ENCODE results near the gene TBC1D9. TPM values are rescaled to one million over a fixed set of nuclear protein-coding genes. Genes with fewer than 3 reads are reported as not detected.

TBC1D9 gene
- polyA plus RNA-seq, 1 experiment, result 22.0 TPM

- Histone ChIP-seq H3K9me3 (ENCODE audit: control insufficient read depth, insufficient read depth, low read length) (no peaks in the 10 kb centered on the region), H3K27me3 (ENCODE audit: control insufficient read depth, insufficient read depth, low read length) (no peaks in the 10 kb centered on the region), H3K27ac (ENCODE audit: low read depth, low read length) (no peak overlapping the region), H3K4me3 (ENCODE audit: low read depth, low read length) (no peak overlapping the region)
- ChIA-PET CTCF (interaction anchor here (0.6 to 1.5 kb wide), 3 partner anchors 17 to 188 kb away, joined by 4 to 5 read pairs (median 4); no protein-coding TSS in a partner anchor), POLR2A (interaction anchor here (0.6 to 1.4 kb wide), 3 partner anchors 17 to 296 kb away, joined by 4 to 6 read pairs (median 5); no protein-coding TSS in a partner anchor)
- no peak for DNase-seq (ENCODE audit: low read depth, low spot score)
- no peak for TF ChIP-seq CTCF (IDR thresholded peaks at IDR 0.05; ENCODE audit: low read depth, low read length)
Measured at GRCh38 chr4:140653718-140654494, 102.3 kb downstream of the TBC1D9 start.

- TF ChIP-seq CTCF (IDR thresholded peaks at IDR 0.05; ENCODE audit: low read depth, low read length), result no peak
- H3K27me3 ChIP-seq (ENCODE audit: control insufficient read depth, insufficient read depth, low read length), result no peaks in the 10 kb centered on the region
- no peak for DNase-seq (ENCODE audit: low read depth, low spot score)
- no peak overlapping the region for H3K4me3 ChIP-seq (ENCODE audit: low read depth, low read length)
- CTCF ChIA-PET, result no interaction called here
- no peak overlapping the region for H3K27ac ChIP-seq (ENCODE audit: low read depth, low read length)
- no peaks in the 10 kb centered on the region for H3K9me3 ChIP-seq (ENCODE audit: control insufficient read depth, insufficient read depth, low read length)
- POLR2A ChIA-PET, result no interaction called here
Measured at GRCh38 chr4:140652601-140653000, 103.6 kb downstream of the TBC1D9 start.

GRCh38 chr4:140648716-140649308 lies 107.4 kb downstream of the TBC1D9 start:
- no peak overlapping the region for H3K27ac ChIP-seq (ENCODE audit: low read depth, low read length)
- CTCF ChIA-PET, result no interaction called here
- H3K27me3 ChIP-seq (ENCODE audit: control insufficient read depth, insufficient read depth, low read length), result no peaks in the 10 kb centered on the region
- H3K9me3 ChIP-seq (ENCODE audit: control insufficient read depth, insufficient read depth, low read length), result peaks cover 3% of the 10 kb centered on the region; the same call in 1 of the 2 replicates
- no peak for DNase-seq (ENCODE audit: low read depth, low spot score)
- no peak for TF ChIP-seq CTCF (IDR thresholded peaks at IDR 0.05; ENCODE audit: low read depth, low read length)
- H3K4me3 ChIP-seq (ENCODE audit: low read depth, low read length), result no peak overlapping the region
- POLR2A ChIA-PET, result interaction anchor here (1.1 kb wide), 1 partner anchor 22 kb away, joined by 3 read pairs; no protein-coding TSS in a partner anchor

- ChIA-PET CTCF (no interaction called here), POLR2A (no interaction called here)
- Histone ChIP-seq H3K27ac (ENCODE audit: low read depth, low read length) (no peak overlapping the region), H3K9me3 (ENCODE audit: control insufficient read depth, insufficient read depth, low read length) (peaks cover 6% of the 10 kb centered on the region; the same call in 1 of the 2 replicates), H3K27me3 (ENCODE audit: control insufficient read depth, insufficient read depth, low read length) (no peaks in the 10 kb centered on the region), H3K4me3 (ENCODE audit: low read depth, low read length) (no peak overlapping the region)
- no peak for DNase-seq (ENCODE audit: low read depth, low spot score)
- no peak for TF ChIP-seq CTCF (IDR thresholded peaks at IDR 0.05; ENCODE audit: low read depth, low read length)
Measured at GRCh38 chr4:140645614-140646412, 110.4 kb downstream of the TBC1D9 start.
